ENCODE results near the gene PRKCSH.
"Not testable (repeated sequence)": the region's sequence is repeated elsewhere in the genome, so short reads cannot be mapped to it uniquely, and the experiment has no call there.

Gene PRKCSH

GRCh38 chr19:11451327-11451870, 16.0 kb downstream of the PRKCSH start:
- peaks cover 25% of the 10 kb centered on the region for H3K36me3 ChIP-seq (ENCODE audit: control insufficient read depth, insufficient read depth, low read length)
- H3K27me3 ChIP-seq (replicated peaks; ENCODE audit: control insufficient read depth, insufficient read depth, low read length): no peaks in the 10 kb centered on the region
- DNase-seq (ENCODE audit: extremely low read depth, insufficient read length): no peak
- H3K4me3 ChIP-seq (replicated peaks; ENCODE audit: low read depth, low read length): peak overlapping the region; percentile 68
- TF ChIP-seq CTCF (IDR thresholded peaks at IDR 0.05; ENCODE audit: insufficient read depth, low read length, poor library complexity, severe bottlenecking): no peak

GRCh38 chr19:11451871-11452619, 16.6 kb downstream of the PRKCSH start:
- TF ChIP-seq CTCF (IDR thresholded peaks at IDR 0.05; ENCODE audit: insufficient read depth, low read length, poor library complexity, severe bottlenecking): no peak

GRCh38 chr19:11452620-11453310, 17.3 kb downstream of the PRKCSH start:
- H3K4me3 ChIP-seq (replicated peaks; ENCODE audit: low read depth, low read length): peak overlapping the region; percentile 68
- no peak for DNase-seq (ENCODE audit: extremely low read depth, insufficient read length)
- H3K27me3 ChIP-seq (replicated peaks; ENCODE audit: control insufficient read depth, insufficient read depth, low read length): no peaks in the 10 kb centered on the region
- peak; percentile 78 for TF ChIP-seq CTCF (IDR thresholded peaks at IDR 0.05; ENCODE audit: insufficient read depth, low read length, poor library complexity, severe bottlenecking)
- H3K36me3 ChIP-seq (ENCODE audit: control insufficient read depth, insufficient read depth, low read length): peaks cover 14% of the 10 kb centered on the region

More at GRCh38 chr19:11451871-11452619, 16.6 kb downstream of the PRKCSH start:
- Histone ChIP-seq H3K27me3 (replicated peaks; ENCODE audit: control insufficient read depth, insufficient read depth, low read length) (no peaks in the 10 kb centered on the region), H3K4me3 (replicated peaks; ENCODE audit: low read depth, low read length) (peak overlapping the region; percentile 68), H3K36me3 (ENCODE audit: control insufficient read depth, insufficient read depth, low read length) (peaks cover 20% of the 10 kb centered on the region)
- no peak for DNase-seq (ENCODE audit: extremely low read depth, insufficient read length)

GRCh38 chr19:11453468-11454341, 18.3 kb downstream of the PRKCSH start:
- Histone ChIP-seq H3K36me3 (ENCODE audit: control insufficient read depth, insufficient read depth, low read length) (peaks cover 7% of the 10 kb centered on the region), H3K27me3 (replicated peaks; ENCODE audit: control insufficient read depth, insufficient read depth, low read length) (no peaks in the 10 kb centered on the region), H3K4me3 (replicated peaks; ENCODE audit: low read depth, low read length) (peak overlapping the region; percentile 68)
- peak; percentile 93 for TF ChIP-seq CTCF (IDR thresholded peaks at IDR 0.05; ENCODE audit: insufficient read depth, low read length, poor library complexity, severe bottlenecking)
- no peak for DNase-seq (ENCODE audit: extremely low read depth, insufficient read length)

- H3K4me3 ChIP-seq (replicated peaks; ENCODE audit: low read depth, low read length); DNase-seq (ENCODE audit: extremely low read depth, insufficient read length); H3K27me3 ChIP-seq (replicated peaks; ENCODE audit: control insufficient read depth, insufficient read depth, low read length): not testable (repeated sequence)
Observed at GRCh38 chr19:11455233-11455554, 19.8 kb downstream of the PRKCSH start.

More at GRCh38 chr19:11455233-11455554, 19.8 kb downstream of the PRKCSH start:
- H3K36me3 ChIP-seq (ENCODE audit: control insufficient read depth, insufficient read depth, low read length): not testable (repeated sequence)

Measured in GM06990 (cell line).